ENCODE results near the gene SOX10.

Gene SOX10

GRCh38 chr22:38016182-38017151 lies 32.1 kb upstream of the SOX10 start:
- DNase-seq, result peak in 1 of 2 experiments; percentile 1

DNA sequence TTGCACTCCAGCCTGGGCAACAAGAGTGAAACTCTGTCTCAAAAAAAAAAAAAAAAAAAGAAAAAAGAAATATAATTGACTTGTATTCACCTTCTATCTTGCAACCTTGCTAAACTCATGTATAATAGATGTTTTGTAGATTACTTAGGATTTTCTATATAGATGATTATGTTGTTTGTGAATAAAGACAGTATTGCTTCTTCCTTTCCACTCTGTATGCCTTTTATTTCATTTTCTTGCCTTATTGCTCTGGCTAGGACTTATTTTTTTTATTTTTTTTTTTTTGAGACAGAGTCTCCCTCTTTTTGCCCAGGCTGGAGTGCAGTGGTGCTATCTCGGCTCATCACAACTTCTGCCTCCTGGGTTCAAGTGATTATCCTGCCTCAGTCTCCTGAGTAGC lies 29.7 kb upstream of the SOX10 start:
- DNase-seq, result no peak

- no peak for DNase-seq
Observed at GRCh38 chr22:38012604-38013072, 28.3 kb upstream of the SOX10 start.

DNA sequence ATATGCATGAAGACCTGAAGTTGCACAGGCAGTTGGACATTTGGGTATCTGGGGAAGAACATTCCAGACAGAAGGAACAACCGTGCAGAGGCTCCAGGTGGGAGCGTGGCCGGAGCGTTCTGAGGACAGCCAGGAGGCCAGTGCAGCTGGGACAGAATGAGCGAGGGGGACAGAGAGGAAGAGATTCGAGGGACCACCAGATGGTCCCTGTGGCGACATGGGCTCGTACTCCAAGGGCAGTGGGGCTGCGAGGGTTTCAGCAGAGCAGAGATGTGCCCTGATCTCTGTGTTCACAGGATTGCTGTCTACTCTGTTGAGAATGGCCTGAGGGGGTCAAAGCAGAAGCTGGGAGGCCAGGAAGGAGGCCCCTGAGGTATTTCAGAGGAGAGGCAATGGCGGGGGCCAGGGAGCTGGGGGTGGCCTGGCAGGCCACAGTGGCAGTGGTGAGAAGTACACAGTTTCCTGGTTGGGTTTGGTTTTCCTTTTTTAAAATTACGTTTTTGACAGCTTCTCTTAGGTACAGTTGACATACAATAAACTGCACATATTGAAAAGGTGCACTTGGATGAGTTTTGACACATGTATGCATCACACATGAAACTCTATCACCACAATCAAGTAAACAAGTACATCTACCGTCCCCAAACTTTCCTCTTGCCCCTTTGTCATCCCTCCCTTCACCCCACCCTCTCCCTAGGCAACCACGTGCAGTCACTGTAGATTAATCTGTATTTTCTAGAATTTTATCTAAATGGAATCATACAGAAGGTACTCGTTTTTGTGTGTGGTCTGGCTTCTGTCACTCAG lies 24.8 kb upstream of the SOX10 start:
- DNase-seq, result no peak

DNA sequence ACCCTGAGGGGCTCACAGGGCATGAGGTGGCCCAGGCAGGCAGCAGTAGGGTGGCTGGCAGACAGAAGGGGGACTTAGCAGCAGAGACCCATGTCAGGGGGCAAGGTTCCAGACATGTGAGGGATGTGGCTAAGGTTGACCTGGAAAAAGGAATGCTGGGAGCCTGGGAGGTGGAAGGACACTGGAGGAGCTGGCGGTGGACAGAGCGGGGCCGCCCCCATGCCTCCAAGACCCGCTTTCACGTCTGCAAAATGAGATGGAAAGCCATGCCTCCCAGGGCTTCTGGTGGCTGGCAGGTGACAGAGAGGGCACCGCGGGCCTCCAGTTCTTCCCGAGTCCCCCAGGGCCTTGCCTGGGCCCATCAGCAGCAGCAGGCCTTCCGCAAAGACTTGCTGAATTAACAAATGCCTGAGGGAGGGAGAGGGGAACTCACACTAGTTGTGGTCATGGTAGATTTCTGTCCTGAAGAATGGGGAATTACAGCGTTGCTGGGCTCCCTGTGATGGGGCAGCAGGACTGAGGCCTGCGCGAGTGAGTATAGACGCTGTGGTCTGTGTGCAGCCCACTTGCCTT lies 23.1 kb upstream of the SOX10 start:
- DNase-seq, result no peak

GRCh38 chr22:38006906-38007305 lies 22.6 kb upstream of the SOX10 start:
- no peak for DNase-seq

GRCh38 chr22:38005943-38006342 lies 21.6 kb upstream of the SOX10 start:
- DNase-seq, result no peak

DNA sequence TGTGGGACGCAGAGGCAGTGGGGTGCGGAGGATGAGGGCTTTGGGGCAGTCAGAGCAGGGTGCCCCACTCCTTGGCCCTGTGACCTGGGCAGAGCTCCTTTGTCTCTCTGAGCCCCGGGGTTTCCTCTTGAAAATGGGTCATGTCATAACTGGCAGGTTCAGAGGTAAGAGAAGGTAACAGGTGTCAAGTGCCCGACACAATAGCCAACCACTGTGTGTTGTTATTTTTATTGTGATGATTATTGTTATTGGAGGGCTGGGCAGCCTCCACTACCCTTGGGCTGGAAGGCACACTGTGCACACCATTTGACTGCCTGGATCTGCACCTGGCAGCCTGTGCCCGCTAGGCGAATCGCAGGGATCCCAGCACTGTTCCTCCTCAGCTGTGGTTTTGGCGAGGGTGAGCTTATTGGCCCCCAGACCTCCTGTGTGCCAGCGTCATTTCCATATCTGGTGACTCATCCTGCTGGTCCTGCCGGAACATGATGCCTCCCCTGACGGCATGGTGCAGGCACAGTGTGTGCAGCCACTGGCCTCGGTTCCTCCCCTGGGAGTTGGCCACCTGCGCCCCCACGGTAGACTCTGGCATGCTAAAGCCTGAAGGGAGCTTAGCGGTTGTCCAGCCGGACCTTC lies 15.4 kb upstream of the SOX10 start:
- no peak for DNase-seq

GRCh38 chr22:37999236-37999635 lies 14.9 kb upstream of the SOX10 start:
- no peak for DNase-seq

GRCh38 chr22:37998543-37998942 lies 14.2 kb upstream of the SOX10 start:
- DNase-seq, result no peak

DNA sequence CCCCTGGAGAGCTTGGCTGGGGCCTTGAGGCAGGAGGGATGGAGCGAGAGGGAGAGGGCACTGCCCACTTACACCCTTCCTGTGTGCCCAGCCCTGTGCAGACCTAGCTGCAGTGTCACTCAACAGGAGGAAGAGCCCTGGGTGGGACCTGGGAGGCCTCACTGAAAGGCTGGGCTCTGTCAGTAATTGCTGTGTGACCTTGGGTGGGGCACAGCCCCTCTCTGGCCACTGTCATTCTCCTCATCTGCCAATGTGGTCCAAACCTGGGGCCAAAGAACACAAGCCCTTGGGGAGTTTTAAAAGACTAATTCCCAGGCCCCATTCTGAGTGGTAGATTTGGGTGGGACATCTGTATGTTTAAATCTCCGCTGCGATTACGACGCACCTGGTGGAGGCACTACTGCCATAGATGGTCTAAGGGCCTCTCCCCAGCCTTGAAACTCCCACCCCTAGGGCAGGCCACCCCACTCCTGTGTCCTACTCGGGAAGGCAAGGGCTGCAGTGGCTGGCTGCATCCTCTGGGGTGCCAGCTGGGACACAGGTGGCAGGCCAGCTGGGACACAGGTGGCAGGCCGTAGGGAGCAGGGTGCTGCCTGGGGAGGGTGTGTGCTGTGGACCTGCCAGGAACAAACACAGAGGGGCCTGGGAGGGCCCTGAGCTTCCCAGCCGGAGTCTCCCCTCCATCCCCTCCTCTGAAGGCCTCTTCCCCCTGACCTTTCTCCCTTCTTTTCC lies 12.3 kb upstream of the SOX10 start:
- DNase-seq, result no peak

- no peak for DNase-seq
Observed at GRCh38 chr22:37996079-37996478, 11.7 kb upstream of the SOX10 start.

DNA sequence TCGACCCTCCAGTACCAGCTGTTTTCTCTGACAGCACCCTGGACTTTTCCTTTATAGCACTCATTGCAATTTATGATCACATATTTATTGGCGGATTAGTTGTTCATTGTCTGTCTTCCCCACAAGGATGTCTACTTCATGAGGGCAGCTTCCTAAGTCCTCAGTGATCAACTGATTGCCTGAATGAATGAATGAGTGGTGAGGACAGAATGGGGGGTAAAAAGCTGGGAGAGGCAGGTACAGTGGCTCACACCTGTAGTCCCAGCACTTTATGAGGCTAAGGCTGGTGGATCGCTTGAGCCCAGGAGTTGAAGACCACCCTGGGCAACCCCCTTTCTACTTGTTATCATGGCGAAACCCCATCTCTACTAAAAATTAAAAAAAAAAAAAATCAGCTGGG lies 11.1 kb upstream of the SOX10 start:
- DNase-seq, result no peak

- DNase-seq, result no peak
Observed at GRCh38 chr22:37994982-37995381, 10.6 kb upstream of the SOX10 start.

- no peak for DNase-seq
Observed at GRCh38 chr22:37994049-37994448, 9.7 kb upstream of the SOX10 start.

DNA sequence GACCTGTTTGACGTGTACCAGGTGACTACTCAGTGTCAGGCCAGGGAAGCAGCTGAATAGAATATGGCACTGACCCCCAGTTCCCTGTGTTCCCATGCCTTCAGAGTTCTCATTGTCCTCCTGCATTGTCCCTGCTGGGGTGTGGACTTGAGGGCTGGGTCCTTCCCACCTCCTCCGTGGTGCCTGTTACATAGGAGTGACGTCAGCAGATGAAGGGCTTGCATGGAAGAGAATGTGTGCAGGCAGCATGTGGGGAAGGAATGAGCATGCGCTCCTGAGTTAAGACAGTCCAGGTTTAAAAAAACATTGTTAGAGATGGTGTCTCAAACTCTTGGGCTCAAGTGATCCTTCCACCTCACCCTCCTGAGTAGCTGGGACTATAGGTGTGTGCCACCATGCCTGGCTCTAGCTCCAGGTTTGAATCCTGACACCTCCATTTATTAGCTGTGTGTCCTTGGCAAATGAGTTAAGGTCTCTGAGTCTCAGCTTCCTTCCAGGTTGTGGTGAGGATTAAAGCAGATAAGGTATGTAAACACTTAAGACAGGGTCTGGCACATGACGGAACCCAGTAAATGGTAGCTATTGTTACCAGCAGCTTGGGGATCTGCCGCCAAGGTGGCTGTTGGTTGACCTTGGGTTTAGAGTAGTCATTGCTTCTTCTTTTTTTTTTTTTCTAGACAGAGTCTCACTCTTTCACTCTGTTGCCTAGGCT lies 7.5 kb upstream of the SOX10 start:
- DNase-seq, result no peak

DNA sequence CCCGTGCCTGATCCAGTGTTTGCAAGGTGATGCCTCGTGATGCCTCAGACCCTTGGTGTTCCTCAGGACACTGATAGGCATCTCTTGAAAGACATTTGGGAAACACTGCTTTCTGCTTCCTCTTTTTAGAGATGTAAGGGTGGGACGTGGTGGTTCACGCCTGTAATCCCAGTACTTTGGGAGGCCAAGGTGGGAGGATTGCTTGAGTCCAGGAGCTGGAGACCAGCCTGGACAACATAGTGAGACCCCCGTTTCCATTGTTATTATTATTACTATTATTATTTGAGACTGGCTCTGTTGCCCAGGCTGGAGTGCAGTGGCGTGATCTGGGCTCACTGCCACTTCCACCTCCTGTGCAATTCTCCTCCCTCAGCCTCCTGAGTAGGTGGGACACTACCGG lies 6.5 kb upstream of the SOX10 start:
- DNase-seq, result no peak

DNA sequence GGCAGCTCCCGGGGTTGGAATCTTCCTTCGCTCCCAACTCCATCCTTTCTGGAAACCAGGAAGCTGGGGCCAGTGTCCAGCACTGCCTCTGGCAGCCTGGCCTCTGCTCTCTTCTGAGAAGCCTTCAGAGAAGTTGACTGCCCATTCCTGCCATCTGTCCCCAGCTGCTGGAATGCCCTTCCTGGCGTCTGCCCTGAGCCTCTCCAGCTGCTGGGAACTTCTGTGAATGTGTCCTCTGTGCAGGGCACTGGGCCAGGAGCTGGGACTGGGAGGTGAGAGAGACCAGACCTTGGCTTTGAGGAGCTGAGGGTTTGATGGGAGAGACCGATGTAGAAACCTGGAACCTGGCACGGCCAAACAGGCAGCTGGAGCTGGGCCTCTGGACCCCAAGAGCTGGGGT lies 5.9 kb upstream of the SOX10 start:
- no peak for DNase-seq

- DNase-seq, result no peak
Observed at GRCh38 chr22:37989146-37990045, 5.0 kb upstream of the SOX10 start.

GRCh38 chr22:37986371-37986770 lies 2.0 kb upstream of the SOX10 start:
- DNase-seq, result no peak
